ENCODE results near the gene TFF1.

The TFF1 gene

DNA sequence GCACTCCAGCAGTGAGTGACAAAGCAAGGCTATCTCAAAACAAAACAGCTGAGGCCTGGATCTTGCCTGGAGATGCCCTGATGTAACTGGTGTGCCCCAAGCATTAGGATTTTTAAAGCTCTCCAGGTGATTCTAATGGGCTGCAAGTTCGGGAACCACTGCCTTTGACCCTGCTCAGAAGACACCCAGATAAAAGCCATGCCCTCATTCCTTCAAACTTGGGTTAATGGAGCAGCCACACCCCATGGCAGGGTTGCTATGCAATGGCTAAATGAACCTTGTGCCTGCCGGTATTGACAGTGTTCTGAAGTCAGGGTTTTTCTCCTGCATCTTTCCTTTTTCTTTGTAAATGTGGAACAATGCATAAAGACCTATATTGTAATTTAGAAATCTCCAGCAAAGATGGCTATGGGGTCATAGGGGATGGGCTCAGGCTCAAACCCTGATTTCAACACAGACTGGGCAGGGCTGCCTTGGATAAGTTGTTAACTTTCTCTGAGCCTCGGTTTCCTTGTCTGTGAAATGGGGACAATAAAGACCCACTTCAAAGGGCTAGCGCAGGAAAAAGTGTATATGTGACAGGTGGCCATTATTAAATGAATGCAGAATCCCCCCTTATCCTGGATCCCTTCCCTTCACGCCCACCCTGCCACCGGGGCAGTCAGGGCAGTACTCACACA lies 51.6 kb downstream of the TFF1 start:
- no peak for DNase-seq

DNA sequence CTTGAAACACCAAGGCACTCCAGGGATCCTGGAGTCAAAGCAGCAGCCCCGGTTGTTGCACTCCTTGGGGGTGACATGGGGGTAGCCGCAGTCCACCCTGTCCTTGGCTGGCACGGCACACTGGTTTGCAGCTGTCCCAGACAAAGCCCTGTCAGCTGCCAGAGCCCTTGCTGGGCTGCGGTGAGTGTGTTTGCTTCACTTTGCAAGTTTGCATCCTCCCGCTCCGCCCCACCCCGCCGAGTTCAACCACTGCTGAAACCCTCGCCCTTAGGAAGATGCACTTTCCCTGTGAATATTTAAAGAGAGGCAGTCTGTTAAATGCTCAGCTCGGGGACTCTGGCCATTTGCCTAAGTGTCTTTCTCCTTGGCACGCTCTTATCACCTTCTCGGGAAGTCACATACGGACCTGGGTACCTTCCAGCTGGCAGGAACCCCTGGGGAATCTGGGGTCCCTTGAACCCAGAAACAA lies 52.8 kb downstream of the TFF1 start:
- peak; percentile 15 for DNase-seq

DNA sequence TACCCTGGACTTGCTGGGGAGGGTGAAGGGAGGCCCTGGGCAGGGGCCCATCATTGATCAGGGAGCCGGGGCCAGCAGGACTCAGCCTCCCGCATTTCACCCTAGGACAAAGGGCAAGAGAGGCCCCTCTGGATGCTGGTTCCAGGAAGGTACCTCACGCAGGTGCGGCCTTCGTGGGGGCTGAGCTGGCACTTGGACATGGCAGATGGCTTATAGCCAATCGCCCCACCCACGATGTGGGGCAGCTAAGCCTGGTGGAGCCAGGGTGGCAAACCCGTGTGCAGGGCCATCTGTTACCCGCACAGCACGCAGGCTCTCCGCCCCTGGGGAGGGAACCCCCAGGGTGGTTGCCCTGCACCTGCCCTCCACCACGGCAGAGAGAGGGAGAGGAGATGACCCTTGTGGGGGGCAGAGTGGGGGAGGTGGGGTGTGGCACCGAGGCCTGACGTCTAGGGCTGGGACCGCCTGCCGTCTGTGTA lies 53.7 kb downstream of the TFF1 start:
- peak; percentile 15 for DNase-seq
